BJ (cell line): ENCODE measurements around the gene PLA2G4E. TPM values are rescaled to one million over a fixed set of nuclear protein-coding genes. Genes with fewer than 3 reads are reported as not detected.

Source experiments
- CTCF ChIA-PET: fragments of 350-600 bp; formaldehyde crosslinking; extraction: SDS; loops from one replicate; lab custom pipeline; 2021; ENCODE audit warnings: antibody characterized with exemption, inconsistent platforms; lab: Yijun Ruan, JAX
- POLR2A ChIA-PET: fragments of 300-600 bp; sonication (Branson Sonifier 250); formaldehyde crosslinking; extraction: SDS; loops from one replicate; lab custom pipeline; 2021; ENCODE audit warnings: antibody characterized with exemption; lab: Charles Lee
- DNase-seq: peaks from one replicate; pipeline ENCODE4 v3.0.0-alpha.2; 2011; ENCODE audit warnings: low read depth
- H3K27me3 ChIP-seq: 2 replicates; pipeline ENCODE4 v1.6.0; 2011; ENCODE audit warnings: low read length; ENCODE audit not compliant: control insufficient read depth, insufficient read depth
- H3K36me3 ChIP-seq: 2 replicates; pipeline ENCODE4 v1.5.1; 2011; ENCODE audit warnings: low read length; ENCODE audit not compliant: control insufficient read depth, insufficient read depth
- H3K4me3 ChIP-seq: 2 replicates; pipeline ENCODE4 v1.5.1; 2011; ENCODE audit warnings: low read depth, mild to moderate bottlenecking, control low read depth, low read length
- CTCF ChIP-seq: IDR thresholded peaks from 2 replicates; pipeline ENCODE4 v1.5.1; 2011; ENCODE audit warnings: low read depth, mild to moderate bottlenecking, control low read depth, inconsistent platforms, low read length, moderate library complexity; ENCODE audit not compliant: insufficient read depth
- polyA plus RNA-seq: library from polyadenylated mRNA; depleted of rRNA; stranded (reverse); fragments of >200 nt; gene quantifications from 2 replicates; pipeline ENCODE4 v1.2.3, GENCODE V29; 2011

The PLA2G4E gene
- polyA plus RNA-seq, 1 experiment: not detected

GRCh38 chr15:42045211-42045615 is 24.4 kb upstream of the PLA2G4E start:
- no peak for TF ChIP-seq CTCF
- no peak for DNase-seq
- ChIA-PET POLR2A (no interaction called here), CTCF (interaction anchor here (1.6 kb wide), 1 partner anchor 11 kb away, joined by 8 read pairs; no protein-coding TSS in a partner anchor)
- Histone ChIP-seq H3K4me3 (no peak overlapping the region), H3K36me3 (no peaks in the 10 kb centered on the region), H3K27me3 (peaks cover 19% of the 10 kb centered on the region)

GRCh38 chr15:42042602-42043400 is 22.0 kb upstream of the PLA2G4E start:
- CTCF ChIA-PET: interaction anchor here (0.9 to 1.0 kb wide), 2 partner anchors 10 to 17 kb away, joined by 3 read pairs; no protein-coding TSS in a partner anchor
- no peak for DNase-seq
- no peaks in the 10 kb centered on the region for H3K36me3 ChIP-seq
- H3K4me3 ChIP-seq: no peak overlapping the region
- H3K27me3 ChIP-seq: peaks cover 15% of the 10 kb centered on the region
- no peak for TF ChIP-seq CTCF
- POLR2A ChIA-PET: no interaction called here

GRCh38 chr15:42038401-42038800 is 17.6 kb upstream of the PLA2G4E start:
- TF ChIP-seq CTCF: no peak
- H3K27me3 ChIP-seq: peaks cover 2% of the 10 kb centered on the region; the same call in 1 of the 2 replicates
- ChIA-PET POLR2A (no interaction called here), CTCF (interaction anchor here (1.0 to 2.9 kb wide), 2 partner anchors 16 to 49 kb away, joined by 3 to 8 read pairs; no protein-coding TSS in a partner anchor)
- H3K4me3 ChIP-seq: no peak overlapping the region
- no peaks in the 10 kb centered on the region for H3K36me3 ChIP-seq
- DNase-seq: no peak

GRCh38 chr15:42037656-42038055 is 16.8 kb upstream of the PLA2G4E start:
- DNase-seq: no peak
- H3K36me3 ChIP-seq: no peaks in the 10 kb centered on the region
- ChIA-PET CTCF (interaction anchor here (1.0 to 2.9 kb wide), 3 partner anchors 14 to 48 kb away, joined by 3 to 8 read pairs (median 4); no protein-coding TSS in a partner anchor), POLR2A (no interaction called here)
- no peak for TF ChIP-seq CTCF
- no peak overlapping the region for H3K4me3 ChIP-seq
- 0 out of 2 replicates have a peak, but pooled peaks cover 3% of the 10 kb centered on the region for H3K27me3 ChIP-seq

GRCh38 chr15:42036966-42037365 is 16.1 kb upstream of the PLA2G4E start:
- H3K4me3 ChIP-seq: no peak overlapping the region
- H3K27me3 ChIP-seq: 0 out of 2 replicates have a peak, but pooled peaks cover 3% of the 10 kb centered on the region
- no peak for DNase-seq
- no peak for TF ChIP-seq CTCF
- H3K36me3 ChIP-seq: no peaks in the 10 kb centered on the region
- ChIA-PET CTCF (interaction anchor here (0.5 to 2.9 kb wide), 4 partner anchors 13 to 263 kb away, joined by 3 to 8 read pairs (median 4); partner anchors contain the start of gene MAPKBP1), POLR2A (no interaction called here)
